H9 (cell line): ENCODE measurements around the gene RBBP4. TPM values are rescaled to one million over a fixed set of nuclear protein-coding genes. Genes with fewer than 3 reads are reported as not detected.
"Not testable (repeated sequence)": the region's sequence is repeated elsewhere in the genome, so short reads cannot be mapped to it uniquely, and the experiment has no call there.

Experiments used
- DNase-seq: peaks from one replicate; pipeline ENCODE4 v3.0.0-alpha.2; 2017
- H2AFZ ChIP-seq: one replicate; pipeline ENCODE4 v1.6.1; 2013; ENCODE audit warnings: mild to moderate bottlenecking, low read length, control low read depth, moderate library complexity
- H2AK5ac ChIP-seq: 2 replicates; pipeline ENCODE4 v1.6.1; 2013; ENCODE audit warnings: low read length, control low read depth, mixed read lengths; ENCODE audit not compliant: insufficient read length
- H2BK120ac ChIP-seq: one replicate; pipeline ENCODE4 v1.6.1; 2013; ENCODE audit warnings: low read depth, mild to moderate bottlenecking, low read length, control low read depth, inconsistent platforms; ENCODE audit not compliant: poor library complexity, severe bottlenecking
- H2BK12ac ChIP-seq: 2 replicates; pipeline ENCODE4 v1.6.1; 2013; ENCODE audit warnings: low read length, control low read depth, mixed read lengths, low read depth; ENCODE audit not compliant: insufficient read length
- H2BK15ac ChIP-seq: 2 replicates; pipeline ENCODE4 v1.6.1; 2013; ENCODE audit warnings: low read depth, low read length, control low read depth
- H2BK20ac ChIP-seq: one replicate; pipeline ENCODE4 v1.6.1; 2013; ENCODE audit warnings: low read depth, mild to moderate bottlenecking, low read length, control low read depth, inconsistent platforms; ENCODE audit not compliant: poor library complexity, severe bottlenecking
- H2BK5ac ChIP-seq: 2 replicates; pipeline ENCODE4 v1.6.1; 2013; ENCODE audit warnings: low read length, control low read depth, mixed read lengths; ENCODE audit not compliant: insufficient read length
- H3K14ac ChIP-seq: 2 replicates; pipeline ENCODE4 v1.6.1; 2013; ENCODE audit warnings: low read length, control low read depth; ENCODE audit not compliant: insufficient read depth
- H3K18ac ChIP-seq: 2 replicates; pipeline ENCODE4 v1.6.1; 2013; ENCODE audit warnings: low read depth, mild to moderate bottlenecking, mixed read lengths, low read length, control low read depth; ENCODE audit not compliant: insufficient read length
- H3K23ac ChIP-seq: 2 replicates; pipeline ENCODE4 v1.6.1; 2013; ENCODE audit warnings: low read length, control low read depth, mixed read lengths, low read depth; ENCODE audit not compliant: insufficient read length
- H3K23me2 ChIP-seq: 2 replicates; pipeline ENCODE4 v1.6.1; 2013; ENCODE audit warnings: low read depth, mild to moderate bottlenecking, mixed read lengths, low read length, control low read depth; ENCODE audit not compliant: insufficient read length, poor library complexity, severe bottlenecking
- H3K27ac ChIP-seq: 2 replicates; pipeline ENCODE4 v1.5.1; 2013; ENCODE audit warnings: low read length, control low read depth, mixed read lengths, low read depth; ENCODE audit not compliant: insufficient read length
- H3K27me3 ChIP-seq: 2 replicates; pipeline ENCODE4 v1.6.1; 2013; ENCODE audit warnings: low read length, control low read depth, inconsistent platforms; ENCODE audit not compliant: insufficient read depth
- H3K4ac ChIP-seq: 2 replicates; pipeline ENCODE4 v1.6.1; 2013; ENCODE audit warnings: low read depth, mild to moderate bottlenecking, control low read depth, inconsistent platforms, low read length, moderate library complexity
- H3K4me1 ChIP-seq: 2 replicates; pipeline ENCODE4 v1.6.1; 2013; ENCODE audit warnings: low read length, control low read depth, inconsistent platforms; ENCODE audit not compliant: insufficient read depth
- H3K4me2 ChIP-seq: 2 replicates; pipeline ENCODE4 v1.6.1; 2013; ENCODE audit warnings: low read length, control low read depth, mixed read lengths; ENCODE audit not compliant: insufficient read length, insufficient read depth
- H3K56ac ChIP-seq: 2 replicates; pipeline ENCODE4 v1.6.1; 2013; ENCODE audit warnings: low read depth, mild to moderate bottlenecking, mixed read lengths, low read length, control low read depth; ENCODE audit not compliant: insufficient read length
- H3K79me1 ChIP-seq: 2 replicates; pipeline ENCODE4 v1.6.1; 2013; ENCODE audit warnings: low read depth, mild to moderate bottlenecking, moderate library complexity, low read length, control low read depth, inconsistent platforms; ENCODE audit not compliant: insufficient read depth, poor library complexity, severe bottlenecking
- H3K79me2 ChIP-seq: 2 replicates; pipeline ENCODE4 v1.6.1; 2013; ENCODE audit warnings: low read length, control low read depth, inconsistent platforms; ENCODE audit not compliant: insufficient read depth
- H3K9ac ChIP-seq: 2 replicates; pipeline ENCODE4 v1.6.1; 2013; ENCODE audit warnings: low read length, control low read depth, mixed read lengths; ENCODE audit not compliant: insufficient read length; ENCODE audit errors: extremely low read depth
- H3K9me3 ChIP-seq: one replicate; pipeline ENCODE4 v1.6.1; 2013; ENCODE audit warnings: low read depth, low read length, inconsistent platforms; ENCODE audit not compliant: control insufficient read depth
- H3T11ph ChIP-seq: one replicate; pipeline ENCODE4 v1.6.1; 2013; ENCODE audit warnings: mild to moderate bottlenecking, low read length, control low read depth, inconsistent platforms
- H4K20me1 ChIP-seq: one replicate; pipeline ENCODE4 v1.6.1; 2013; ENCODE audit not compliant: control insufficient read depth, insufficient read length, insufficient read depth
- H4K5ac ChIP-seq: 2 replicates; pipeline ENCODE4 v1.6.1; 2013; ENCODE audit warnings: low read depth, mild to moderate bottlenecking, mixed read lengths, low read length, control low read depth; ENCODE audit not compliant: insufficient read length
- H4K8ac ChIP-seq: replicated peaks from 2 replicates; pipeline ENCODE4 v1.6.1; 2013; ENCODE audit warnings: low read length, control low read depth, mixed read lengths, low read depth; ENCODE audit not compliant: insufficient read length
- H4K91ac ChIP-seq: 2 replicates; pipeline ENCODE4 v1.6.1; 2013; ENCODE audit warnings: low read depth, mild to moderate bottlenecking, moderate library complexity, mixed read lengths, low read length, control low read depth; ENCODE audit not compliant: insufficient read length
- H3K27ac Mint-ChIP-seq, 3 experiments: 2 replicates in 2 of 3; 3 replicates in 1 of 3; pipeline ENCODE4 v1.8.0; 2020 to 2021; ENCODE audit warnings: mixed read lengths in 3 of 3, mild to moderate bottlenecking in 1 of 3, moderate library complexity in 1 of 3
- H3K27me3 Mint-ChIP-seq: 2 replicates; pipeline ENCODE4 v1.8.0; 2021; ENCODE audit warnings: low read depth, mild to moderate bottlenecking, moderate library complexity, mixed read lengths
- H3K36me3 Mint-ChIP-seq, 3 experiments: 2 replicates in 2 of 3; 3 replicates in 1 of 3; pipeline ENCODE4 v1.8.0; 2020 to 2021; ENCODE audit warnings: low read depth in 3 of 3, mixed read lengths in 3 of 3; ENCODE audit not compliant: insufficient read depth in 1 of 3
- H3K4me1 Mint-ChIP-seq, 2 experiments: 2 replicates each; pipeline ENCODE4 v1.8.0; 2020; ENCODE audit warnings: mixed read lengths in 2 of 2
- H3K4me3 Mint-ChIP-seq, 2 experiments: 2 replicates in 1 of 2; 3 replicates in 1 of 2; pipeline ENCODE4 v1.8.0; 2020 to 2021; ENCODE audit warnings: mild to moderate bottlenecking in 2 of 2, mixed read lengths in 2 of 2, moderate library complexity in 1 of 2
- H3K9me3 Mint-ChIP-seq, 2 experiments: 2 replicates in 1 of 2; 3 replicates in 1 of 2; pipeline ENCODE4 v1.8.0; 2020; ENCODE audit warnings: mild to moderate bottlenecking in 2 of 2, mixed read lengths in 2 of 2, moderate library complexity in 1 of 2
- WGBS: extraction: QIAGEN DNeasy Blood & Tissue Kit; methylation state at CpG from one replicate; pipeline ENCODE4 v1.1.7; 2013; ENCODE audit warnings: missing lambda C conversion rate, low lambda C conversion rate, mixed read lengths; ENCODE audit not compliant: insufficient read length; ENCODE audit errors: extremely low coverage; 5-methylcytosine and 5-hydroxymethylcytosine counted together
- total RNA-seq: library from RNA; stranded (reverse); gene quantifications from 2 replicates; pipeline ENCODE4 v1.2.1, GENCODE V29; 2021
- TF ChIP-seq, protein P1 (sequence below): fragments of 200-600 bp; sonication (generic); conservative IDR thresholded peaks from 3 replicates; pipeline ENCODE4 v1.8.0; 2021; ENCODE audit warnings: antibody characterized with exemption, mild to moderate bottlenecking

The RBBP4 gene
- total RNA-seq, 1 experiment from 2014 or later, result 416 TPM

DNA sequence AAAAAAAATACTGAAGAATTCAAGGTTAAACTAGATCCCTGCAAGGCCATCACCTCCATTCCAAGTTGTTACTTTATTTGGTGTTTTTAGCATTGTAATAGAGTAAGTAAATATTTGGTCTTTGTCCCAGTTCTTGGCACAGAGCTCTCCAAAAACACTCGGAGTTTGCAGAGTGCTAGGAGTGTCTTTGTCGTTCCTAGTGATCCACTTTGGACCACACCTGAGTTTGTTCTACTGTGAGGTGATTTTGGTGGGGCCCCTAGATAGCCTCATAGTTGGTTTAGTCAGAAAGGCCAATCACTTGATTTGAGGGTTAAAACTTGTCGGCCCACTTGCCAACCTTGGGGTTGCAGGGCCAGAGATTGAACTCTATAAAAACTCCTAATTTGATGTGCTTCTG is 25.9 kb downstream of the RBBP4 start:
- Histone ChIP-seq H3K56ac (no peak overlapping the region), H3K4me1 (no peaks in the 10 kb centered on the region), H2BK5ac (no peak overlapping the region), H3K4me2 (no peak overlapping the region), H3K27ac (no peak overlapping the region), H3K14ac (no peak overlapping the region), H3K27me3 (no peaks in the 10 kb centered on the region), H3K9ac (no peak overlapping the region), H2BK12ac (no peak overlapping the region), H4K20me1 (no peaks in the 10 kb centered on the region), H4K5ac (no peak overlapping the region), H3K18ac (no peak overlapping the region), H3K79me2 (no peaks in the 10 kb centered on the region), H3K23ac (no peak overlapping the region), H4K91ac (no peak overlapping the region), H4K8ac (no peak overlapping the region), H2BK120ac (no peak overlapping the region), H2AK5ac (no peak overlapping the region), H3K23me2 (no peaks in the 10 kb centered on the region), H2AFZ (no peak overlapping the region), H2BK15ac (no peak overlapping the region), H2BK20ac (no peak overlapping the region), H3K79me1 (no peaks in the 10 kb centered on the region), H3T11ph (no peak overlapping the region), H3K4ac (no peak overlapping the region), H3K9me3 (no peaks in the 10 kb centered on the region)
- Mint-ChIP-seq H3K4me1 (no peaks in the 10 kb centered on the region), H3K4me3 (no peak overlapping the region), H3K27me3 (no peaks in the 10 kb centered on the region), H3K9me3 (no peaks in the 10 kb centered on the region), H3K36me3 (peaks cover 67 to 96% (median 84%) of the 10 kb centered on the region in 3 experiments), H3K27ac (no peak overlapping the region)
- WGBS, result no CpG with 5 or more reads among the region's 3 CpGs
- TF ChIP-seq, protein P1, sequence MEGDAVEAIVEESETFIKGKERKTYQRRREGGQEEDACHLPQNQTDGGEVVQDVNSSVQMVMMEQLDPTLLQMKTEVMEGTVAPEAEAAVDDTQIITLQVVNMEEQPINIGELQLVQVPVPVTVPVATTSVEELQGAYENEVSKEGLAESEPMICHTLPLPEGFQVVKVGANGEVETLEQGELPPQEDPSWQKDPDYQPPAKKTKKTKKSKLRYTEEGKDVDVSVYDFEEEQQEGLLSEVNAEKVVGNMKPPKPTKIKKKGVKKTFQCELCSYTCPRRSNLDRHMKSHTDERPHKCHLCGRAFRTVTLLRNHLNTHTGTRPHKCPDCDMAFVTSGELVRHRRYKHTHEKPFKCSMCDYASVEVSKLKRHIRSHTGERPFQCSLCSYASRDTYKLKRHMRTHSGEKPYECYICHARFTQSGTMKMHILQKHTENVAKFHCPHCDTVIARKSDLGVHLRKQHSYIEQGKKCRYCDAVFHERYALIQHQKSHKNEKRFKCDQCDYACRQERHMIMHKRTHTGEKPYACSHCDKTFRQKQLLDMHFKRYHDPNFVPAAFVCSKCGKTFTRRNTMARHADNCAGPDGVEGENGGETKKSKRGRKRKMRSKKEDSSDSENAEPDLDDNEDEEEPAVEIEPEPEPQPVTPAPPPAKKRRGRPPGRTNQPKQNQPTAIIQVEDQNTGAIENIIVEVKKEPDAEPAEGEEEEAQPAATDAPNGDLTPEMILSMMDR, result no peak
- no peak for DNase-seq

DNA sequence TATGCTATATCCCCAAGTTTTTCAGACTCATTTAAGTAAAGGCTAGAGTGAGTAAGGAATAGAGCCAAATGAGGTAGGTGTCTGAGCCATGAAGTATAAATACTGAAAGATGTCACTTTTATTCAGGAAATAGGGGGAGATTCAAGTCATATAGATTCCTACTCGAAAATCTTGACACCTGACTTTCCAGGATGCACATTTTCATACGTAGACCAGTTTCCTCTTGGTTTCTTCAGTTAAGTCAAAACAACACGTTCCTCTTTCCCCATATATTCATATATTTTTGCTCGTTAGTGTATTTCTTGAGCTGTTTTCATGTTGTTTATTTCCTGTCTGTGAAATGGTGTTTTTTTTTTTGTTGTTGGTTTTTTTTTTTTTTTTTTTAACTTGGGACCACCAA is 29.0 kb downstream of the RBBP4 start:
- not testable (repeated sequence) for H3K27me3 ChIP-seq, H3K4me3 Mint-ChIP-seq, H3K9ac ChIP-seq, H3K23me2 ChIP-seq, H4K8ac ChIP-seq, H3K4me2 ChIP-seq, H2BK120ac ChIP-seq, H2BK20ac ChIP-seq, H4K5ac ChIP-seq, H3K79me2 ChIP-seq, H3K18ac ChIP-seq, H2BK12ac ChIP-seq, H4K20me1 ChIP-seq, H4K91ac ChIP-seq, H3K14ac ChIP-seq, H2AK5ac ChIP-seq, H3K27me3 Mint-ChIP-seq, H3K9me3 Mint-ChIP-seq, H2BK15ac ChIP-seq, H2BK5ac ChIP-seq, H3T11ph ChIP-seq, H3K9me3 ChIP-seq, H3K56ac ChIP-seq, DNase-seq, H3K4ac ChIP-seq, H3K79me1 ChIP-seq, H3K4me1 Mint-ChIP-seq, H3K27ac ChIP-seq, H3K23ac ChIP-seq, H3K4me1 ChIP-seq, H2AFZ ChIP-seq, H3K27ac Mint-ChIP-seq
- H3K36me3 Mint-ChIP-seq, result peaks cover 49 to 90% (median 71%) of the 10 kb centered on the region in 3 experiments
- no CpG with 5 or more reads among the region's 4 CpGs for WGBS
